ENCODE measurements around the gene DDC. TPM values are rescaled to one million over a fixed set of nuclear protein-coding genes. Genes with fewer than 3 reads are reported as not detected.
A peak's percentile ranks its signal among the peaks of the same experiment; 100 is the strongest.

Gene DDC
- total RNA-seq, 1 experiment from 2014 or later, result not detected

DNA sequence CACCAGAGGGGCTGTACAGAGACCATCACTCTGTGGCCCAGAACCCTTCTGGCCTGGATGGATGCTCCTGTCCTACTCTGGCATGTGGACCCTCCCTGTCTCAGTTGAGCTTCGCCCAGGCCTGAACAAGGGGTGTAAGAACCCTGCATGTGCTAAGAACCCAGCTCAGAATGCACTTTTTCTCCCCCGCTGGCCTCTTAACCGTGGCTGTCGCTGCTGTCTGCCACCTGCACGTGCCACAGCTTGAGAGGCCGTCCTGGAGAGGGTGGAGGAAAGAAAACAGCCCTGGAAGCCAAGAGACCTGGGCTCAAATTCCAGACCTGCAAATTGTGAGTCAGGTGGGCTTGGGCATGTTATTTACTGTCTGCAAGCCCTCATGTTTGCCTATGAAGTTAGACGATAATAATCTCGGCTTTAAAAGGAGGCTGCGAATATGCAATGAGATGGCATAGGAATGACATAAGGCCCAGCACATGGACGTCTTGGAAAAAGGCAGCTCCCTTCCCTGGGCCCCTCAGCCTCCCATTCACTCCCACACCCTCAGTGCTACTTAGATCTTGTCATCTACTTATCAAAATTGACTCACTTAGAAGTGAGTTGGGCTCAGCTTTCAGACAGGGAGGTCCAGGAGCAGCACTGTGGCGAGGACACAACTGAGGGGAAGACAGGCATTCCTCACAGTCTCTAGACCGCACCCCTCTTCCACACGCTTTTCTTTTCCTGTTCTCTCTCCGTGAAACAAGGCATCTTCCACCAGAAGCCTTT lies 146.5 kb downstream of the DDC start (continued):
- TF ChIP-seq, protein P1, sequence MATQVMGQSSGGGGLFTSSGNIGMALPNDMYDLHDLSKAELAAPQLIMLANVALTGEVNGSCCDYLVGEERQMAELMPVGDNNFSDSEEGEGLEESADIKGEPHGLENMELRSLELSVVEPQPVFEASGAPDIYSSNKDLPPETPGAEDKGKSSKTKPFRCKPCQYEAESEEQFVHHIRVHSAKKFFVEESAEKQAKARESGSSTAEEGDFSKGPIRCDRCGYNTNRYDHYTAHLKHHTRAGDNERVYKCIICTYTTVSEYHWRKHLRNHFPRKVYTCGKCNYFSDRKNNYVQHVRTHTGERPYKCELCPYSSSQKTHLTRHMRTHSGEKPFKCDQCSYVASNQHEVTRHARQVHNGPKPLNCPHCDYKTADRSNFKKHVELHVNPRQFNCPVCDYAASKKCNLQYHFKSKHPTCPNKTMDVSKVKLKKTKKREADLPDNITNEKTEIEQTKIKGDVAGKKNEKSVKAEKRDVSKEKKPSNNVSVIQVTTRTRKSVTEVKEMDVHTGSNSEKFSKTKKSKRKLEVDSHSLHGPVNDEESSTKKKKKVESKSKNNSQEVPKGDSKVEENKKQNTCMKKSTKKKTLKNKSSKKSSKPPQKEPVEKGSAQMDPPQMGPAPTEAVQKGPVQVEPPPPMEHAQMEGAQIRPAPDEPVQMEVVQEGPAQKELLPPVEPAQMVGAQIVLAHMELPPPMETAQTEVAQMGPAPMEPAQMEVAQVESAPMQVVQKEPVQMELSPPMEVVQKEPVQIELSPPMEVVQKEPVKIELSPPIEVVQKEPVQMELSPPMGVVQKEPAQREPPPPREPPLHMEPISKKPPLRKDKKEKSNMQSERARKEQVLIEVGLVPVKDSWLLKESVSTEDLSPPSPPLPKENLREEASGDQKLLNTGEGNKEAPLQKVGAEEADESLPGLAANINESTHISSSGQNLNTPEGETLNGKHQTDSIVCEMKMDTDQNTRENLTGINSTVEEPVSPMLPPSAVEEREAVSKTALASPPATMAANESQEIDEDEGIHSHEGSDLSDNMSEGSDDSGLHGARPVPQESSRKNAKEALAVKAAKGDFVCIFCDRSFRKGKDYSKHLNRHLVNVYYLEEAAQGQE (IDR thresholded peaks at IDR 0.05; ENCODE audit: low read depth), result no peak
- no peak for TF ChIP-seq EZH2 (IDR thresholded peaks at IDR 0.05)
- TF ChIP-seq, protein P2, sequence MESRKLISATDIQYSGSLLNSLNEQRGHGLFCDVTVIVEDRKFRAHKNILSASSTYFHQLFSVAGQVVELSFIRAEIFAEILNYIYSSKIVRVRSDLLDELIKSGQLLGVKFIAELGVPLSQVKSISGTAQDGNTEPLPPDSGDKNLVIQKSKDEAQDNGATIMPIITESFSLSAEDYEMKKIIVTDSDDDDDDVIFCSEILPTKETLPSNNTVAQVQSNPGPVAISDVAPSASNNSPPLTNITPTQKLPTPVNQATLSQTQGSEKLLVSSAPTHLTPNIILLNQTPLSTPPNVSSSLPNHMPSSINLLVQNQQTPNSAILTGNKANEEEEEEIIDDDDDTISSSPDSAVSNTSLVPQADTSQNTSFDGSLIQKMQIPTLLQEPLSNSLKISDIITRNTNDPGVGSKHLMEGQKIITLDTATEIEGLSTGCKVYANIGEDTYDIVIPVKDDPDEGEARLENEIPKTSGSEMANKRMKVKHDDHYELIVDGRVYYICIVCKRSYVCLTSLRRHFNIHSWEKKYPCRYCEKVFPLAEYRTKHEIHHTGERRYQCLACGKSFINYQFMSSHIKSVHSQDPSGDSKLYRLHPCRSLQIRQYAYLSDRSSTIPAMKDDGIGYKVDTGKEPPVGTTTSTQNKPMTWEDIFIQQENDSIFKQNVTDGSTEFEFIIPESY (IDR thresholded peaks at IDR 0.05; ENCODE audit: extremely low read depth, insufficient replicate concordance, low read length), result no peak
- no peak for TF ChIP-seq EZH2phosphoT487 (IDR thresholded peaks at IDR 0.05; ENCODE audit: borderline replicate concordance)
- no peak for TF ChIP-seq CBX3 (IDR thresholded peaks at IDR 0.05; ENCODE audit: low read depth)
- TF ChIP-seq SRF (IDR thresholded peaks at IDR 0.05; ENCODE audit: low read depth), result no peak

DNA sequence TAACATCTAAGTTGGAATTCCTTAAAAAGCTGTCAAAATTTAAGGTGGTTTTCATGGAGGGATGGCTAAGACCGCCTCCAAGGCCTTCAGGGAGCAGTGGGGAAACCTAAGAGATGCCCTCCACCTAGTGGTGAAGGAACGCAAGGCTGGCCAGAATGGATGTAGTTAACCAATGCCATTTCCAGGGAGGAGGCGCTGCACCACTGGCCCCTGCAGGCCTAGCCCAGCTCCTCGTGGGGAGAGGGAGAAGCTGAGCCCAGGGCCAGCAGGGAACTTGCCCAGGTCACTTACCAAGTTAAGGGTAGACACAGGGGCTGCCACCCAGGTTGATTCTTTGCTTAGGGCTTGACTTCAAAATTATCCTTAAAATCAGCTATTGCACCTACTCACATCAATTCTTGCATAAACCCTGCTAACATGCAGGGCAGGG lies 147.1 kb downstream of the DDC start:
- no peaks in the 10 kb centered on the region for H3K9me2 ChIP-seq (ENCODE audit: insufficient read depth)
- RAD21 ChIA-PET (ENCODE audit: low non-redundant PET in 1 of 2, low total read pairs in 2 of 2, uncharacterized antibody in 2 of 2, unreplicated experiment in 2 of 2), result interaction anchor here in 1 of 2 experiments (0.8 to 1.4 kb wide), 3 partner anchors 10 to 275 kb away, joined by 3 to 4 read pairs (median 4); no protein-coding TSS in a partner anchor
- H3K27ac ChIP-seq (ENCODE audit: low read depth, low read length), result no peak overlapping the region
- CTCF ChIA-PET, result interaction anchor here (1.0 to 3.7 kb wide), 14 partner anchors 9 to 900 kb away, joined by 3 to 27 read pairs (median 5); no protein-coding TSS in a partner anchor
- H3K9ac ChIP-seq (ENCODE audit: low read length), result no peak overlapping the region
- H3K4me1 ChIP-seq (ENCODE audit: control insufficient read depth in 1 of 2, insufficient read depth in 2 of 2, low read length in 2 of 2), result no peaks in the 10 kb centered on the region
- H3K9me3 ChIP-seq (ENCODE audit: control insufficient read depth in 1 of 2, insufficient read depth in 1 of 2, low read depth in 1 of 2, low read length in 2 of 2), result no peaks in the 10 kb centered on the region
- ATAC-seq (peak; percentile 100), DNase-seq (ENCODE audit: low read depth, low spot score) (peak; percentile 76)
- H3K4me3 ChIP-seq (replicated peaks in 1 of 2; ENCODE audit: low read depth in 1 of 2, low read length in 2 of 2), result no peak overlapping the region
- intact Hi-C loops (cut with micrococcal nuclease), result loop anchor here (1.0 to 5.0 kb wide), 5 partner anchors 213 to 743 kb away; partner anchors contain the start of gene ZPBP
- H3K36me3 ChIP-seq (ENCODE audit: control insufficient read depth in 1 of 2, insufficient read depth in 2 of 2, low read length in 2 of 2), result no peaks in the 10 kb centered on the region
- BruUV-seq (replicated peaks), result no TSS peak
- no peaks in the 10 kb centered on the region for H3K79me2 ChIP-seq (ENCODE audit: insufficient read depth, low read length)
- no peak overlapping the region for H3K4me2 ChIP-seq (ENCODE audit: low read length)
- H3K27me3 ChIP-seq (ENCODE audit: insufficient read depth, low read length), result no peaks in the 10 kb centered on the region
- TF ChIP-seq, protein P3, sequence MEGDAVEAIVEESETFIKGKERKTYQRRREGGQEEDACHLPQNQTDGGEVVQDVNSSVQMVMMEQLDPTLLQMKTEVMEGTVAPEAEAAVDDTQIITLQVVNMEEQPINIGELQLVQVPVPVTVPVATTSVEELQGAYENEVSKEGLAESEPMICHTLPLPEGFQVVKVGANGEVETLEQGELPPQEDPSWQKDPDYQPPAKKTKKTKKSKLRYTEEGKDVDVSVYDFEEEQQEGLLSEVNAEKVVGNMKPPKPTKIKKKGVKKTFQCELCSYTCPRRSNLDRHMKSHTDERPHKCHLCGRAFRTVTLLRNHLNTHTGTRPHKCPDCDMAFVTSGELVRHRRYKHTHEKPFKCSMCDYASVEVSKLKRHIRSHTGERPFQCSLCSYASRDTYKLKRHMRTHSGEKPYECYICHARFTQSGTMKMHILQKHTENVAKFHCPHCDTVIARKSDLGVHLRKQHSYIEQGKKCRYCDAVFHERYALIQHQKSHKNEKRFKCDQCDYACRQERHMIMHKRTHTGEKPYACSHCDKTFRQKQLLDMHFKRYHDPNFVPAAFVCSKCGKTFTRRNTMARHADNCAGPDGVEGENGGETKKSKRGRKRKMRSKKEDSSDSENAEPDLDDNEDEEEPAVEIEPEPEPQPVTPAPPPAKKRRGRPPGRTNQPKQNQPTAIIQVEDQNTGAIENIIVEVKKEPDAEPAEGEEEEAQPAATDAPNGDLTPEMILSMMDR (IDR thresholded peaks at IDR 0.05 in 2 of 3, conservative IDR thresholded peaks at IDR 0.05 in 1 of 3; ENCODE audit: borderline replicate concordance in 1 of 3, insufficient read depth in 1 of 3, low read depth in 2 of 3, low read length in 2 of 3), result peak; percentile 90 to 98 (median 97)
- TF ChIP-seq SIN3A (IDR thresholded peaks at IDR 0.05; ENCODE audit: low read depth) (no peak), RAD21 (IDR thresholded peaks at IDR 0.05; ENCODE audit: low read depth) (peak; percentile 88)
- no peak overlapping the region for H2AFZ ChIP-seq (ENCODE audit: low read depth, low read length, poor library complexity, severe bottlenecking)
- no peaks in the 10 kb centered on the region for H4K20me1 ChIP-seq (ENCODE audit: insufficient read depth)
- POLR2A ChIA-PET, result no interaction called here

Data from HCT116 (cell line).